HepG2 (cell line): ENCODE data around the gene IL11RA. TPM values are rescaled to one million over a fixed set of nuclear protein-coding genes. Genes with fewer than 3 reads are reported as not detected.

Experiments used
- CC2D1A ChIP-seq: sonication (generic); formaldehyde crosslinking; IDR thresholded peaks from 2 replicates; pipeline ENCODE4 v1.8.1; 2023; ENCODE audit warnings: mild to moderate bottlenecking, missing genetic modification reagents
- CTCF ChIP-seq: sonication (generic); formaldehyde crosslinking; IDR thresholded peaks from 2 replicates; pipeline ENCODE4 v1.5.0; 2020; ENCODE audit warnings: mild to moderate bottlenecking, missing genetic modification reagents, moderate library complexity
- POLR2G ChIP-seq: fragments of 200-400 bp; formaldehyde crosslinking; IDR thresholded peaks from 2 replicates; pipeline ENCODE4 v1.6.1; 2018; ENCODE audit warnings: mild to moderate bottlenecking, low read depth, low read length, moderate library complexity
- RFX1 ChIP-seq: fragments of 450-650 bp; IDR thresholded peaks from 2 replicates; pipeline ENCODE4 v1.6.1; 2017
- SATB2 ChIP-seq: sonication (generic); formaldehyde crosslinking; IDR thresholded peaks from 2 replicates; pipeline ENCODE4 v1.5.0; 2020; ENCODE audit warnings: missing genetic modification reagents
- SRSF4 ChIP-seq: fragments of 200-400 bp; formaldehyde crosslinking; IDR thresholded peaks from one replicate; pipeline ENCODE4 v1.6.1; 2018; ENCODE audit warnings: mild to moderate bottlenecking, low read depth, low read length, moderate library complexity; ENCODE audit not compliant: poor library complexity, severe bottlenecking
- TIGD3 ChIP-seq: sonication (generic); formaldehyde crosslinking; IDR thresholded peaks from 2 replicates; pipeline ENCODE4 v1.5.1; 2020; ENCODE audit warnings: mild to moderate bottlenecking, missing genetic modification reagents, borderline replicate concordance
- TOE1 ChIP-seq: sonication (generic); formaldehyde crosslinking; IDR thresholded peaks from 2 replicates; pipeline ENCODE4 v1.4.0; 2020; ENCODE audit warnings: mild to moderate bottlenecking, missing genetic modification reagents
- ZNF691 ChIP-seq: sonication (generic); formaldehyde crosslinking; IDR thresholded peaks from 2 replicates; pipeline ENCODE4 v1.4.0; 2020; ENCODE audit warnings: missing genetic modification reagents, low read depth, mild to moderate bottlenecking, borderline replicate concordance
- ZNF788 ChIP-seq: sonication (generic); formaldehyde crosslinking; IDR thresholded peaks from 2 replicates; pipeline ENCODE4 v1.5.0; 2020; ENCODE audit warnings: mild to moderate bottlenecking, missing genetic modification reagents, borderline replicate concordance
- polyA plus RNA-seq, 8 experiments: library from polyadenylated mRNA; depleted of rRNA in 3 of 8; stranded (reverse) in 7 of 8; unstranded in 1 of 8; fragments of >200 nt; fragmentation: Illumina TruSeq in 4 of 8; extraction: Trizol in 4 of 8; gene quantifications; 2 replicates each; pipeline versions ENCODE4 v1.2.1 to v1.2.3, GENCODE V29; 2011 to 2016; ENCODE audit warnings: low read depth in 4 of 8, missing spikeins in 1 of 8, mixed read lengths in 1 of 8; ENCODE audit not compliant: insufficient read depth in 1 of 8
- total RNA-seq, 5 experiments: library from RNA; depleted of rRNA; stranded (reverse); fragments of >200 nt; fragmentation: Illumina TruSeq; extraction: Trizol; gene quantifications; 2 replicates each; pipeline ENCODE4 v1.2.3, GENCODE V29; 2016; ENCODE audit warnings: low read depth in 1 of 5
- TF ChIP-seq, protein P1 (sequence below): sonication (generic); formaldehyde crosslinking; IDR thresholded peaks from 2 replicates; pipeline ENCODE4 v1.5.0; 2020; ENCODE audit warnings: mild to moderate bottlenecking, missing genetic modification reagents, borderline replicate concordance
- TF ChIP-seq, protein P2 (sequence below): fragments of 450-650 bp; IDR thresholded peaks from 2 replicates; pipeline ENCODE4 v1.6.1; 2017
- TF ChIP-seq, protein P3 (sequence below): sonication (generic); formaldehyde crosslinking; IDR thresholded peaks from 2 replicates; pipeline ENCODE4 v1.4.0; 2020; ENCODE audit warnings: missing genetic modification reagents

Gene IL11RA
- total and polyA plus RNA-seq, 2 of the 13 experiments (the other 11 are each of a cell fraction or from before 2014, with no cell fraction given): 2.0 to 4.2 TPM

DNA sequence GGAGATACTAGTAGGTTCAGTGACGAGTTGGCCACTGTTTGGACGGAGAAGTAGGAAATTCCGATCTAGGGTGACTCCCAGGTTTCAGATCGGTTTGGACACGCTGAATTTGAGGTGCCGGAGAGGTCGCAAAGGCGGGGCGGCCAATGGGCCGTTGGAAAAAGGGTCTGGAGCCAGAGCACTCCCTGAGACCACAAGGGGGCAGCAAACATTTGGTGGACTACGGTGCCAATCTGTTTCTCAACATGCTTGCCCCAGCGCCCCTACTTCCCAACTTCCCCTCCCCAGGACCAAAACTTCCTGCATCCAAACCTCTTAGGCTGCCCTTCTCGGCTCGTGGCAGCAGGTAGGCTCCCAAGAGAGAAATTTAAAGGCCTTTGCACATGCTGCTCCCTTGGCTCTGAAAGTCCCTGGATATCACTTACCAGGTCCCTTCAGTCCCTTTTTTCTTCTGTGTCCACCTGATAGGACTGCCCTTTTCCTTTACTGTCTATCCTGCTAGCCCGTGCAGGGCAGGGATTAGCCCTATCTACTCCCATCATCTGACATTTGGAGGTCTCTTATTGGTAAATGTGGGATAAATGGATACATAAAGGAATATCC is 39.1 kb upstream of the IL11RA start (continued):
- TF ChIP-seq TIGD3 (CRISPR knock-in tag) (no peak), TOE1 (no peak), POLR2G (no peak), CTCF (CRISPR knock-in tag) (peak; percentile 87), SRSF4 (no peak), ZNF788 (CRISPR knock-in tag) (peak; percentile 36; the same call in 1 of the 2 replicates), ZNF691 (CRISPR knock-in tag) (no peak), RFX1 (no peak), CC2D1A (no peak), SATB2 (CRISPR knock-in tag) (no peak)
- TF ChIP-seq, protein P1, sequence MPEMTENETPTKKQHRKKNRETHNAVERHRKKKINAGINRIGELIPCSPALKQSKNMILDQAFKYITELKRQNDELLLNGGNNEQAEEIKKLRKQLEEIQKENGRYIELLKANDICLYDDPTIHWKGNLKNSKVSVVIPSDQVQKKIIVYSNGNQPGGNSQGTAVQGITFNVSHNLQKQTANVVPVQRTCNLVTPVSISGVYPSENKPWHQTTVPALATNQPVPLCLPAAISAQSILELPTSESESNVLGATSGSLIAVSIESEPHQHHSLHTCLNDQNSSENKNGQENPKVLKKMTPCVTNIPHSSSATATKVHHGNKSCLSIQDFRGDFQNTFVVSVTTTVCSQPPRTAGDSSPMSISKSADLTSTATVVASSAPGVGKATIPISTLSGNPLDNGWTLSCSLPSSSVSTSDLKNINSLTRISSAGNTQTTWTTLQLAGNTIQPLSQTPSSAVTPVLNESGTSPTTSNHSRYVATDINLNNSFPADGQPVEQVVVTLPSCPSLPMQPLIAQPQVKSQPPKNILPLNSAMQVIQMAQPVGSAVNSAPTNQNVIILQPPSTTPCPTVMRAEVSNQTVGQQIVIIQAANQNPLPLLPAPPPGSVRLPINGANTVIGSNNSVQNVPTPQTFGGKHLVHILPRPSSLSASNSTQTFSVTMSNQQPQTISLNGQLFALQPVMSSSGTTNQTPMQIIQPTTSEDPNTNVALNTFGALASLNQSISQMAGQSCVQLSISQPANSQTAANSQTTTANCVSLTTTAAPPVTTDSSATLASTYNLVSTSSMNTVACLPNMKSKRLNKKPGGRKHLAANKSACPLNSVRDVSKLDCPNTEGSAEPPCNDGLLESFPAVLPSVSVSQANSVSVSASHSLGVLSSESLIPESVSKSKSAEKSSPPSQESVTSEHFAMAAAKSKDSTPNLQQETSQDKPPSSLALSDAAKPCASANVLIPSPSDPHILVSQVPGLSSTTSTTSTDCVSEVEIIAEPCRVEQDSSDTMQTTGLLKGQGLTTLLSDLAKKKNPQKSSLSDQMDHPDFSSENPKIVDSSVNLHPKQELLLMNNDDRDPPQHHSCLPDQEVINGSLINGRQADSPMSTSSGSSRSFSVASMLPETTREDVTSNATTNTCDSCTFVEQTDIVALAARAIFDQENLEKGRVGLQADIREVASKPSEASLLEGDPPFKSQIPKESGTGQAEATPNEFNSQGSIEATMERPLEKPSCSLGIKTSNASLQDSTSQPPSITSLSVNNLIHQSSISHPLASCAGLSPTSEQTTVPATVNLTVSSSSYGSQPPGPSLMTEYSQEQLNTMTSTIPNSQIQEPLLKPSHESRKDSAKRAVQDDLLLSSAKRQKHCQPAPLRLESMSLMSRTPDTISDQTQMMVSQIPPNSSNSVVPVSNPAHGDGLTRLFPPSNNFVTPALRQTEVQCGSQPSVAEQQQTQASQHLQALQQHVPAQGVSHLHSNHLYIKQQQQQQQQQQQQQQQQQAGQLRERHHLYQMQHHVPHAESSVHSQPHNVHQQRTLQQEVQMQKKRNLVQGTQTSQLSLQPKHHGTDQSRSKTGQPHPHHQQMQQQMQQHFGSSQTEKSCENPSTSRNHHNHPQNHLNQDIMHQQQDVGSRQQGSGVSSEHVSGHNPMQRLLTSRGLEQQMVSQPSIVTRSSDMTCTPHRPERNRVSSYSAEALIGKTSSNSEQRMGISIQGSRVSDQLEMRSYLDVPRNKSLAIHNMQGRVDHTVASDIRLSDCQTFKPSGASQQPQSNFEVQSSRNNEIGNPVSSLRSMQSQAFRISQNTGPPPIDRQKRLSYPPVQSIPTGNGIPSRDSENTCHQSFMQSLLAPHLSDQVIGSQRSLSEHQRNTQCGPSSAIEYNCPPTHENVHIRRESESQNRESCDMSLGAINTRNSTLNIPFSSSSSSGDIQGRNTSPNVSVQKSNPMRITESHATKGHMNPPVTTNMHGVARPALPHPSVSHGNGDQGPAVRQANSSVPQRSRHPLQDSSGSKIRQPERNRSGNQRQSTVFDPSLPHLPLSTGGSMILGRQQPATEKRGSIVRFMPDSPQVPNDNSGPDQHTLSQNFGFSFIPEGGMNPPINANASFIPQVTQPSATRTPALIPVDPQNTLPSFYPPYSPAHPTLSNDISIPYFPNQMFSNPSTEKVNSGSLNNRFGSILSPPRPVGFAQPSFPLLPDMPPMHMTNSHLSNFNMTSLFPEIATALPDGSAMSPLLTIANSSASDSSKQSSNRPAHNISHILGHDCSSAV (CRISPR knock-in tag): no peak
- TF ChIP-seq, protein P2, sequence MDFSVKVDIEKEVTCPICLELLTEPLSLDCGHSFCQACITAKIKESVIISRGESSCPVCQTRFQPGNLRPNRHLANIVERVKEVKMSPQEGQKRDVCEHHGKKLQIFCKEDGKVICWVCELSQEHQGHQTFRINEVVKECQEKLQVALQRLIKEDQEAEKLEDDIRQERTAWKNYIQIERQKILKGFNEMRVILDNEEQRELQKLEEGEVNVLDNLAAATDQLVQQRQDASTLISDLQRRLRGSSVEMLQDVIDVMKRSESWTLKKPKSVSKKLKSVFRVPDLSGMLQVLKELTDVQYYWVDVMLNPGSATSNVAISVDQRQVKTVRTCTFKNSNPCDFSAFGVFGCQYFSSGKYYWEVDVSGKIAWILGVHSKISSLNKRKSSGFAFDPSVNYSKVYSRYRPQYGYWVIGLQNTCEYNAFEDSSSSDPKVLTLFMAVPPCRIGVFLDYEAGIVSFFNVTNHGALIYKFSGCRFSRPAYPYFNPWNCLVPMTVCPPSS: no peak
- TF ChIP-seq, protein P3, sequence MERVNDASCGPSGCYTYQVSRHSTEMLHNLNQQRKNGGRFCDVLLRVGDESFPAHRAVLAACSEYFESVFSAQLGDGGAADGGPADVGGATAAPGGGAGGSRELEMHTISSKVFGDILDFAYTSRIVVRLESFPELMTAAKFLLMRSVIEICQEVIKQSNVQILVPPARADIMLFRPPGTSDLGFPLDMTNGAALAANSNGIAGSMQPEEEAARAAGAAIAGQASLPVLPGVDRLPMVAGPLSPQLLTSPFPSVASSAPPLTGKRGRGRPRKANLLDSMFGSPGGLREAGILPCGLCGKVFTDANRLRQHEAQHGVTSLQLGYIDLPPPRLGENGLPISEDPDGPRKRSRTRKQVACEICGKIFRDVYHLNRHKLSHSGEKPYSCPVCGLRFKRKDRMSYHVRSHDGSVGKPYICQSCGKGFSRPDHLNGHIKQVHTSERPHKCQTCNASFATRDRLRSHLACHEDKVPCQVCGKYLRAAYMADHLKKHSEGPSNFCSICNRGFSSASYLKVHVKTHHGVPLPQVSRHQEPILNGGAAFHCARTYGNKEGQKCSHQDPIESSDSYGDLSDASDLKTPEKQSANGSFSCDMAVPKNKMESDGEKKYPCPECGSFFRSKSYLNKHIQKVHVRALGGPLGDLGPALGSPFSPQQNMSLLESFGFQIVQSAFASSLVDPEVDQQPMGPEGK (CRISPR knock-in tag): peak; percentile 39; the same call in 1 of the 2 replicates
